Loucy (cell line): ENCODE data around the gene ZNF385D.

ENCODE experiments used
- EZH2phosphoT487 ChIP-seq: fragments of 200-600 bp; IDR thresholded peaks from 2 replicates; pipeline ENCODE4 v1.6.1; 2018; ENCODE audit warnings: antibody characterized with exemption, mild to moderate bottlenecking, moderate library complexity, borderline replicate concordance
- TF ChIP-seq, protein P1 (sequence below): fragments of 200-600 bp; sonication (generic); conservative IDR thresholded peaks from 2 replicates; pipeline ENCODE4 v1.5.1; 2014; ENCODE audit warnings: mild to moderate bottlenecking, antibody characterized with exemption, low read length

DNA sequence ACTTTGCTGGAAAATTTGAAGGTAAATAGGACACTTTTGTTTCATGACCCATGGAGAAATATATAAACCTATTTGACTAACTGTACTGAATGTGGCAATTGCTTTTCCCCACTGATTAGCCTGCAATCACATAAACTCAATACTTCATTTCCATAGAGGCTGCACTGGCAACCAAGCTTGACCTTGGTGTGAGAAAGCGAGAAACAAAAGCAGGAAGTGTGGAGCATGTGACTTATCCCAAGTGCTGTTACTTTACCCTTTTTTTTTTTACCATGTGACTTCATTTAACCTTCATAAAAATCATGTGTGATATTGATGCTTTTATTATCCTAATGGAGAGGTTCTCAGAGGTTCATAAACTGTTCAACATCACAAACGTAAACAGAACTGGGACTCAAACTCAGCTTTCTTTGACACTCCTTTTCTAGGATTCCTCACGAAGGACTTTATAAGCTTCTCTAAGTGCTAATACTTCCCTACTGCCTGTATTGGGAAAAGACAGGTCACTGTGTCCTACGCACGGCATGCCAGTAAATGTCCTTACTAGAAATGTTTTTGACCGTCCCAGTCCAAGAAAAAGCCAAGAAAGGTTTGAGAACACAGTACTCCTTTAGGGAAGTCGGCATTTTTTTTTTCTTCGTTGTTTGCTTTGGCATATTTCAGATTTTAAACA, 34.9 kb upstream of the ZNF385D start:
- no peak for TF ChIP-seq EZH2phosphoT487
- TF ChIP-seq, protein P1, sequence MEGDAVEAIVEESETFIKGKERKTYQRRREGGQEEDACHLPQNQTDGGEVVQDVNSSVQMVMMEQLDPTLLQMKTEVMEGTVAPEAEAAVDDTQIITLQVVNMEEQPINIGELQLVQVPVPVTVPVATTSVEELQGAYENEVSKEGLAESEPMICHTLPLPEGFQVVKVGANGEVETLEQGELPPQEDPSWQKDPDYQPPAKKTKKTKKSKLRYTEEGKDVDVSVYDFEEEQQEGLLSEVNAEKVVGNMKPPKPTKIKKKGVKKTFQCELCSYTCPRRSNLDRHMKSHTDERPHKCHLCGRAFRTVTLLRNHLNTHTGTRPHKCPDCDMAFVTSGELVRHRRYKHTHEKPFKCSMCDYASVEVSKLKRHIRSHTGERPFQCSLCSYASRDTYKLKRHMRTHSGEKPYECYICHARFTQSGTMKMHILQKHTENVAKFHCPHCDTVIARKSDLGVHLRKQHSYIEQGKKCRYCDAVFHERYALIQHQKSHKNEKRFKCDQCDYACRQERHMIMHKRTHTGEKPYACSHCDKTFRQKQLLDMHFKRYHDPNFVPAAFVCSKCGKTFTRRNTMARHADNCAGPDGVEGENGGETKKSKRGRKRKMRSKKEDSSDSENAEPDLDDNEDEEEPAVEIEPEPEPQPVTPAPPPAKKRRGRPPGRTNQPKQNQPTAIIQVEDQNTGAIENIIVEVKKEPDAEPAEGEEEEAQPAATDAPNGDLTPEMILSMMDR: no peak
